HG03280 (cell line): ENCODE measurements around the gene IFT122.
"Not testable (repeated sequence)": the region's sequence is repeated elsewhere in the genome, so short reads cannot be mapped to it uniquely, and the experiment has no call there.

ENCODE experiments used
- ATAC-seq: cut with Tn5 transposase; IDR thresholded peaks from one replicate; pipeline ENCODE4 v1.9.1; 2021; ENCODE audit warnings: mild to moderate bottlenecking, moderate library complexity; ENCODE audit not compliant: unreplicated experiment

Gene IFT122

GRCh38 chr3:129494499-129494898, 54.5 kb downstream of the IFT122 start:
- ATAC-seq, result not testable (repeated sequence)

- ATAC-seq, result not testable (repeated sequence)
Observed at GRCh38 chr3:129495006-129495639, 55.1 kb downstream of the IFT122 start.

- not testable (repeated sequence) for ATAC-seq
Observed at GRCh38 chr3:129497876-129498275, 57.9 kb downstream of the IFT122 start.

GRCh38 chr3:129498603-129499488, 58.8 kb downstream of the IFT122 start:
- ATAC-seq, result not testable (repeated sequence)

- not testable (repeated sequence) for ATAC-seq
Observed at GRCh38 chr3:129499604-129500333, 59.7 kb downstream of the IFT122 start.

GRCh38 chr3:129500334-129500658, 60.3 kb downstream of the IFT122 start:
- ATAC-seq, result no peak

- ATAC-seq, result no peak
Observed at GRCh38 chr3:129501630-129502029, 61.6 kb downstream of the IFT122 start.

- no peak for ATAC-seq
Observed at GRCh38 chr3:129502641-129503408, 62.8 kb downstream of the IFT122 start.

- ATAC-seq, result no peak
Observed at GRCh38 chr3:129503471-129504291, 63.7 kb downstream of the IFT122 start.

GRCh38 chr3:129504471-129505100, 64.6 kb downstream of the IFT122 start:
- no peak for ATAC-seq

GRCh38 chr3:129505341-129505740, 65.3 kb downstream of the IFT122 start:
- no peak for ATAC-seq

GRCh38 chr3:129506231-129506742, 66.3 kb downstream of the IFT122 start:
- no peak for ATAC-seq

GRCh38 chr3:129507181-129507831, 67.3 kb downstream of the IFT122 start:
- no peak for ATAC-seq

- no peak for ATAC-seq
Observed at GRCh38 chr3:129512595-129512994, 72.6 kb downstream of the IFT122 start.

- no peak for ATAC-seq
Observed at GRCh38 chr3:129513705-129514104, 73.7 kb downstream of the IFT122 start.

GRCh38 chr3:129514110-129514509, 74.1 kb downstream of the IFT122 start:
- no peak for ATAC-seq

- no peak for ATAC-seq
Observed at GRCh38 chr3:129514563-129514962, 74.5 kb downstream of the IFT122 start.

GRCh38 chr3:129515108-129515820, 75.2 kb downstream of the IFT122 start:
- not testable (repeated sequence) for ATAC-seq
